ENCODE results near the gene BCL11B. TPM values are rescaled to one million over a fixed set of nuclear protein-coding genes. Genes with fewer than 3 reads are reported as not detected.

Gene BCL11B
- total RNA-seq, 1 experiment from 2014 or later: 6.1 TPM

GRCh38 chr14:99224948-99225347, 47.0 kb downstream of the BCL11B start:
- H3K27me3 ChIP-seq (ENCODE audit: control insufficient read depth, insufficient read depth, low read length): no peaks in the 10 kb centered on the region
- no peaks in the 10 kb centered on the region for H3K36me3 ChIP-seq (replicated peaks; ENCODE audit: control insufficient read depth, insufficient read depth, low read length)
- DNase-seq: no peak
- H3K4me3 ChIP-seq (ENCODE audit: insufficient read depth, low read depth, low read length): no peak overlapping the region

GRCh38 chr14:99224116-99224910, 47.7 kb downstream of the BCL11B start:
- Histone ChIP-seq H3K36me3 (replicated peaks; ENCODE audit: control insufficient read depth, insufficient read depth, low read length) (no peaks in the 10 kb centered on the region), H3K27me3 (ENCODE audit: control insufficient read depth, insufficient read depth, low read length) (no peaks in the 10 kb centered on the region), H3K4me3 (ENCODE audit: insufficient read depth, low read depth, low read length) (no peak overlapping the region)
- DNase-seq: peak; percentile 84

GRCh38 chr14:99221445-99221844, 50.6 kb downstream of the BCL11B start:
- H3K36me3 ChIP-seq (replicated peaks; ENCODE audit: control insufficient read depth, insufficient read depth, low read length): no peaks in the 10 kb centered on the region
- no peaks in the 10 kb centered on the region for H3K27me3 ChIP-seq (ENCODE audit: control insufficient read depth, insufficient read depth, low read length)
- no peak for DNase-seq
- no peak overlapping the region for H3K4me3 ChIP-seq (ENCODE audit: insufficient read depth, low read depth, low read length)

- DNase-seq: no peak
- no peak overlapping the region for H3K4me3 ChIP-seq (ENCODE audit: insufficient read depth, low read depth, low read length)
- no peaks in the 10 kb centered on the region for H3K36me3 ChIP-seq (replicated peaks; ENCODE audit: control insufficient read depth, insufficient read depth, low read length)
- no peaks in the 10 kb centered on the region for H3K27me3 ChIP-seq (ENCODE audit: control insufficient read depth, insufficient read depth, low read length)
Measured at GRCh38 chr14:99217066-99217955, 54.7 kb downstream of the BCL11B start.

GRCh38 chr14:99216191-99216590, 55.8 kb downstream of the BCL11B start:
- DNase-seq: no peak
- H3K36me3 ChIP-seq (replicated peaks; ENCODE audit: control insufficient read depth, insufficient read depth, low read length): no peaks in the 10 kb centered on the region
- no peak overlapping the region for H3K4me3 ChIP-seq (ENCODE audit: insufficient read depth, low read depth, low read length)
- H3K27me3 ChIP-seq (ENCODE audit: control insufficient read depth, insufficient read depth, low read length): no peaks in the 10 kb centered on the region

GRCh38 chr14:99215277-99215676, 56.7 kb downstream of the BCL11B start:
- Histone ChIP-seq H3K36me3 (replicated peaks; ENCODE audit: control insufficient read depth, insufficient read depth, low read length) (no peaks in the 10 kb centered on the region), H3K27me3 (ENCODE audit: control insufficient read depth, insufficient read depth, low read length) (no peaks in the 10 kb centered on the region), H3K4me3 (ENCODE audit: insufficient read depth, low read depth, low read length) (no peak overlapping the region)
- DNase-seq: no peak

- H3K4me3 ChIP-seq (ENCODE audit: insufficient read depth, low read depth, low read length): no peak overlapping the region
- no peaks in the 10 kb centered on the region for H3K27me3 ChIP-seq (ENCODE audit: control insufficient read depth, insufficient read depth, low read length)
- no peak for DNase-seq
- H3K36me3 ChIP-seq (replicated peaks; ENCODE audit: control insufficient read depth, insufficient read depth, low read length): no peaks in the 10 kb centered on the region
Measured at GRCh38 chr14:99214701-99215100, 57.3 kb downstream of the BCL11B start.

- H3K27me3 ChIP-seq (ENCODE audit: control insufficient read depth, insufficient read depth, low read length): no peaks in the 10 kb centered on the region
- no peak overlapping the region for H3K4me3 ChIP-seq (ENCODE audit: insufficient read depth, low read depth, low read length)
- DNase-seq: no peak
- H3K36me3 ChIP-seq (replicated peaks; ENCODE audit: control insufficient read depth, insufficient read depth, low read length): no peaks in the 10 kb centered on the region
Measured at GRCh38 chr14:99213527-99213971, 58.4 kb downstream of the BCL11B start.

- no peaks in the 10 kb centered on the region for H3K36me3 ChIP-seq (replicated peaks; ENCODE audit: control insufficient read depth, insufficient read depth, low read length)
- H3K4me3 ChIP-seq (ENCODE audit: insufficient read depth, low read depth, low read length): no peak overlapping the region
- H3K27me3 ChIP-seq (ENCODE audit: control insufficient read depth, insufficient read depth, low read length): no peaks in the 10 kb centered on the region
- DNase-seq: no peak
Measured at GRCh38 chr14:99213101-99213500, 58.9 kb downstream of the BCL11B start.

GRCh38 chr14:99212646-99213045, 59.4 kb downstream of the BCL11B start:
- Histone ChIP-seq H3K27me3 (ENCODE audit: control insufficient read depth, insufficient read depth, low read length) (no peaks in the 10 kb centered on the region), H3K36me3 (replicated peaks; ENCODE audit: control insufficient read depth, insufficient read depth, low read length) (no peaks in the 10 kb centered on the region), H3K4me3 (ENCODE audit: insufficient read depth, low read depth, low read length) (no peak overlapping the region)
- no peak for DNase-seq

- no peak for DNase-seq
- Histone ChIP-seq H3K27me3 (ENCODE audit: control insufficient read depth, insufficient read depth, low read length) (no peaks in the 10 kb centered on the region), H3K36me3 (replicated peaks; ENCODE audit: control insufficient read depth, insufficient read depth, low read length) (no peaks in the 10 kb centered on the region), H3K4me3 (ENCODE audit: insufficient read depth, low read depth, low read length) (no peak overlapping the region)
Measured at GRCh38 chr14:99212199-99212598, 59.8 kb downstream of the BCL11B start.

- no peak for DNase-seq
- Histone ChIP-seq H3K27me3 (ENCODE audit: control insufficient read depth, insufficient read depth, low read length) (no peaks in the 10 kb centered on the region), H3K4me3 (ENCODE audit: insufficient read depth, low read depth, low read length) (no peak overlapping the region), H3K36me3 (replicated peaks; ENCODE audit: control insufficient read depth, insufficient read depth, low read length) (no peaks in the 10 kb centered on the region)
Measured at GRCh38 chr14:99211410-99211809, 60.6 kb downstream of the BCL11B start.

GRCh38 chr14:99210333-99210732, 61.7 kb downstream of the BCL11B start:
- no peaks in the 10 kb centered on the region for H3K27me3 ChIP-seq (ENCODE audit: control insufficient read depth, insufficient read depth, low read length)
- H3K36me3 ChIP-seq (replicated peaks; ENCODE audit: control insufficient read depth, insufficient read depth, low read length): no peaks in the 10 kb centered on the region
- no peak for DNase-seq

GRCh38 chr14:99209409-99209808, 62.6 kb downstream of the BCL11B start:
- H3K36me3 ChIP-seq (replicated peaks; ENCODE audit: control insufficient read depth, insufficient read depth, low read length): no peaks in the 10 kb centered on the region; the same call in 1 of the 2 replicates
- DNase-seq: no peak
- no peak overlapping the region for H3K4me3 ChIP-seq (ENCODE audit: insufficient read depth, low read depth, low read length)
- no peaks in the 10 kb centered on the region for H3K27me3 ChIP-seq (ENCODE audit: control insufficient read depth, insufficient read depth, low read length)

More at GRCh38 chr14:99210333-99210732, 61.7 kb downstream of the BCL11B start:
- no peak overlapping the region for H3K4me3 ChIP-seq (ENCODE audit: insufficient read depth, low read depth, low read length)

GRCh38 chr14:99208318-99208717, 63.7 kb downstream of the BCL11B start:
- Histone ChIP-seq H3K36me3 (replicated peaks; ENCODE audit: control insufficient read depth, insufficient read depth, low read length) (no peaks in the 10 kb centered on the region; the same call in 1 of the 2 replicates), H3K4me3 (ENCODE audit: insufficient read depth, low read depth, low read length) (no peak overlapping the region), H3K27me3 (ENCODE audit: control insufficient read depth, insufficient read depth, low read length) (no peaks in the 10 kb centered on the region)
- DNase-seq: no peak

Measured in H7 (cell line).